ENCODE results near the gene KDM8. TPM values are rescaled to one million over a fixed set of nuclear protein-coding genes. Genes with fewer than 3 reads are reported as not detected.

The KDM8 gene
- total RNA-seq, 2 experiments from 2014 or later, result 11.3 to 13.9 TPM

- Mint-ChIP-seq H3K4me3 (peak overlapping the region; percentile 96), H3K4me1 (ENCODE audit: low read depth) (peaks cover 72% of the 10 kb centered on the region), H3K9me3 (peaks cover 2% of the 10 kb centered on the region), H3K36me3 (ENCODE audit: low read depth) (peaks cover 26% of the 10 kb centered on the region), H3K27me3 (ENCODE audit: low read depth) (no peaks in the 10 kb centered on the region), H3K27ac (peak overlapping the region; percentile 96)
- CTCF ChIA-PET, result interaction anchor here (1.5 kb wide), 1 partner anchor 32 kb away, joined by 7 read pairs; no protein-coding TSS in a partner anchor
- no peak for DNase-seq
- intact Hi-C loops (cut with micrococcal nuclease), result no loop called here
These were observed 63.8 kb downstream of the KDM8 start for GRCh38 chr16:27267037-27267677.

GRCh38 chr16:27268376-27269299, 65.3 kb downstream of the KDM8 start, which contains the start of gene NSMCE1:
Gene NSMCE1 (minus strand): TSS chr16:27268772. CDS start chr16:27257570, 11,202 bp downstream.
- peak; percentile 99 for DNase-seq
- Mint-ChIP-seq H3K36me3 (ENCODE audit: low read depth) (peaks cover 25% of the 10 kb centered on the region), H3K9me3 (peaks cover 3% of the 10 kb centered on the region), H3K27me3 (ENCODE audit: low read depth) (no peaks in the 10 kb centered on the region), H3K4me1 (ENCODE audit: low read depth) (peaks cover 67% of the 10 kb centered on the region), H3K27ac (peak within 1 kb of the TSS; percentile 96), H3K4me3 (peak within 1 kb of the TSS; percentile 96)
- intact Hi-C loops (cut with micrococcal nuclease), result loop anchor here (1.0 kb wide), 1 partner anchor 31 kb away; no protein-coding TSS in a partner anchor
- CTCF ChIA-PET, result interaction anchor here (1.5 kb wide), 1 partner anchor 34 kb away, joined by 7 read pairs; no protein-coding TSS in a partner anchor

- DNase-seq, result no peak
- Mint-ChIP-seq H3K4me3 (peak overlapping the region; percentile 96), H3K36me3 (ENCODE audit: low read depth) (peaks cover 22% of the 10 kb centered on the region), H3K4me1 (ENCODE audit: low read depth) (peaks cover 71% of the 10 kb centered on the region), H3K27ac (peak overlapping the region; percentile 96), H3K27me3 (ENCODE audit: low read depth) (no peaks in the 10 kb centered on the region), H3K9me3 (peaks cover 3% of the 10 kb centered on the region)
- CTCF ChIA-PET, result interaction anchor here (0.5 to 1.6 kb wide), 3 partner anchors 35 to 1421 kb away, joined by 3 to 8 read pairs (median 3); no protein-coding TSS in a partner anchor
- intact Hi-C loops (cut with micrococcal nuclease), result loop anchor here (1.0 to 5.0 kb wide), 2 partner anchors 32 to 92 kb away; no protein-coding TSS in a partner anchor
These were observed 66.2 kb downstream of the KDM8 start for GRCh38 chr16:27269300-27270150.

GRCh38 chr16:27270349-27270748, 67.0 kb downstream of the KDM8 start:
- DNase-seq, result no peak
- Mint-ChIP-seq H3K9me3 (peaks cover 3% of the 10 kb centered on the region), H3K4me3 (no peak overlapping the region), H3K27ac (no peak overlapping the region), H3K27me3 (ENCODE audit: low read depth) (no peaks in the 10 kb centered on the region), H3K4me1 (ENCODE audit: low read depth) (peaks cover 71% of the 10 kb centered on the region), H3K36me3 (ENCODE audit: low read depth) (peaks cover 21% of the 10 kb centered on the region)
- intact Hi-C loops (cut with micrococcal nuclease), result loop anchor here (5.0 kb wide), 1 partner anchor 93 kb away; no protein-coding TSS in a partner anchor
- CTCF ChIA-PET, result interaction anchor here (0.6 to 1.6 kb wide), 6 partner anchors 10 to 105 kb away, joined by 3 to 8 read pairs (median 4); no protein-coding TSS in a partner anchor

Other genes starting within 250 kb of the KDM8 start
- gene C16orf82, start 136.6 kb upstream of the KDM8 start, total RNA-seq, result not detected
- 100 to 1,000 TPM; 112 to 117 TPM for gene NSMCE1, start 65.2 kb downstream of the KDM8 start, total RNA-seq
- gene IL4R, start 110.4 kb downstream of the KDM8 start, total RNA-seq, result 100 to 1,000 TPM; 162 to 170 TPM
- 10 to 100 TPM; 93.8 to 99.2 TPM for gene IL21R, start 198.6 kb downstream of the KDM8 start, total RNA-seq